GM23338 (cell line): ENCODE data around the gene MAP3K8. TPM values are rescaled to one million over a fixed set of nuclear protein-coding genes. Genes with fewer than 3 reads are reported as not detected.

Experiments
- ATAC-seq: fragments of 200-7000 bp; cut with Tn5 transposase; 3 replicates; pipeline ENCODE4 v1.9.1; 2020
- DNase-seq: peaks from one replicate; pipeline ENCODE4 v3.0.0-alpha.2; 2015; ENCODE audit warnings: low spot score
- H2AFZ ChIP-seq: fragments of 200-600 bp; sonication (generic); 2 replicates; pipeline ENCODE4 v1.8.0; 2016; ENCODE audit warnings: antibody characterized with exemption, mild to moderate bottlenecking, moderate library complexity
- H3F3A ChIP-seq: fragments of 200-600 bp; sonication (generic); replicated peaks from 2 replicates; pipeline ENCODE4 v1.8.0; 2017; ENCODE audit warnings: antibody characterized with exemption, mixed run types, low read depth
- H3K27ac ChIP-seq: fragments of 200-600 bp; sonication (generic); 2 replicates; pipeline ENCODE4 v1.6.1; 2016; ENCODE audit warnings: low read depth
- H3K27me3 ChIP-seq: fragments of 200-600 bp; sonication (generic); 2 replicates; pipeline ENCODE4 v1.8.0; 2016; ENCODE audit warnings: mild to moderate bottlenecking, mixed run types, moderate library complexity; ENCODE audit not compliant: insufficient read depth
- H3K36me3 ChIP-seq: fragments of 200-600 bp; sonication (generic); 2 replicates; pipeline ENCODE4 v1.8.0; 2016; ENCODE audit warnings: mild to moderate bottlenecking; ENCODE audit not compliant: insufficient read depth
- H3K4me1 ChIP-seq: fragments of 200-600 bp; sonication (generic); 2 replicates; pipeline ENCODE4 v1.8.0; 2016; ENCODE audit warnings: mild to moderate bottlenecking, moderate library complexity; ENCODE audit not compliant: insufficient read depth
- H3K4me2 ChIP-seq: fragments of 200-600 bp; sonication (generic); 2 replicates; pipeline ENCODE4 v1.7.1; 2017; ENCODE audit warnings: mixed run types
- H3K4me3 ChIP-seq: fragments of 200-600 bp; sonication (generic); 2 replicates; pipeline ENCODE4 v1.6.1; 2016; ENCODE audit warnings: mixed run types
- H3K79me2 ChIP-seq: fragments of 200-600 bp; sonication (generic); replicated peaks from 2 replicates; pipeline ENCODE4 v1.8.0; 2017; ENCODE audit warnings: mild to moderate bottlenecking; ENCODE audit not compliant: insufficient read depth
- H3K9me2 ChIP-seq: fragments of 200-600 bp; sonication (generic); 2 replicates; pipeline ENCODE4 v1.8.0; 2017; ENCODE audit not compliant: insufficient read depth
- H4K20me1 ChIP-seq: fragments of 200-600 bp; sonication (generic); replicated peaks from 2 replicates; pipeline ENCODE4 v1.8.0; 2017; ENCODE audit warnings: mild to moderate bottlenecking; ENCODE audit not compliant: insufficient read depth
- H3K27ac Mint-ChIP-seq: 2 replicates; pipeline ENCODE4 v1.8.0; 2020; ENCODE audit warnings: inconsistent platforms, mild to moderate bottlenecking, moderate library complexity, mixed read lengths
- H3K27me3 Mint-ChIP-seq: 3 replicates; pipeline ENCODE4 v1.8.0; 2022; ENCODE audit warnings: low read depth, mild to moderate bottlenecking, moderate library complexity, mixed read lengths, inconsistent platforms; ENCODE audit not compliant: insufficient read depth, poor library complexity
- H3K36me3 Mint-ChIP-seq: 3 replicates; pipeline ENCODE4 v1.8.0; 2021; ENCODE audit warnings: low read depth, mild to moderate bottlenecking, inconsistent platforms, moderate library complexity, mixed read lengths
- H3K4me1 Mint-ChIP-seq: 3 replicates; pipeline ENCODE4 v1.8.0; 2020; ENCODE audit warnings: mild to moderate bottlenecking, inconsistent platforms, mixed read lengths
- H3K4me3 Mint-ChIP-seq: 3 replicates; pipeline ENCODE4 v1.8.0; 2021; ENCODE audit warnings: moderate library complexity, mild to moderate bottlenecking, inconsistent platforms, mixed read lengths
- H3K9me3 Mint-ChIP-seq: 3 replicates; pipeline ENCODE4 v1.8.0; 2020; ENCODE audit warnings: moderate library complexity, mild to moderate bottlenecking, inconsistent platforms, mixed read lengths
- CREB1 ChIP-seq: fragments of 250-450 bp; sonication (Bioruptor Pico); IDR thresholded peaks from 2 replicates; pipeline ENCODE4 v1.5.0; 2020; ENCODE audit warnings: low read depth, mild to moderate bottlenecking, moderate library complexity
- EZH2 ChIP-seq: fragments of 200-600 bp; sonication (generic); IDR thresholded peaks from one replicate; pipeline ENCODE4 v1.8.0; 2017; ENCODE audit warnings: antibody characterized with exemption, mild to moderate bottlenecking, low read depth; ENCODE audit not compliant: unreplicated experiment
- JUNB ChIP-seq: IDR thresholded peaks from one replicate; pipeline ENCODE4 v1.6.1; 2016; ENCODE audit warnings: antibody characterized with exemption; ENCODE audit not compliant: unreplicated experiment
- NANOG ChIP-seq: IDR thresholded peaks from 2 replicates; pipeline ENCODE4 v1.6.1; 2016; ENCODE audit warnings: antibody characterized with exemption, borderline replicate concordance
- POLR2AphosphoS5 ChIP-seq: IDR thresholded peaks from 2 replicates; pipeline ENCODE4 v1.6.1; 2016; ENCODE audit warnings: antibody characterized with exemption, low read depth
- REST ChIP-seq: IDR thresholded peaks from one replicate; pipeline ENCODE4 v1.6.1; 2018; ENCODE audit warnings: antibody characterized with exemption; ENCODE audit not compliant: unreplicated experiment
- ZNF114 ChIP-seq: fragments of 250-450 bp; sonication (Bioruptor Pico); IDR thresholded peaks from 2 replicates; pipeline ENCODE4 v1.5.0; 2020; ENCODE audit warnings: mild to moderate bottlenecking, moderate library complexity
- ZNF331 ChIP-seq: fragments of 250-450 bp; sonication (Bioruptor Pico); IDR thresholded peaks from 2 replicates; pipeline ENCODE4 v1.5.0; 2020; ENCODE audit warnings: low read depth, mild to moderate bottlenecking, moderate library complexity
- polyA plus RNA-seq: library from polyadenylated mRNA; unstranded; fragments of >200 nt; fragmentation: Nextera tagmentation; extraction: Ambion mirVana; gene quantifications from 2 replicates; pipeline ENCODE4 v1.2.1, GENCODE V29; 2016
- total RNA-seq: library from RNA; depleted of rRNA; stranded (reverse); fragments of >200 nt; shearing (Covaris generic); gene quantifications from 2 replicates; pipeline ENCODE4 v1.2.3, GENCODE V29; 2014
- TF ChIP-seq, protein P1 (sequence below): fragments of 250-450 bp; sonication (Bioruptor Pico); IDR thresholded peaks from 2 replicates; pipeline ENCODE4 v1.5.0; 2020; ENCODE audit warnings: mild to moderate bottlenecking, moderate library complexity

Gene MAP3K8
- total and polyA plus RNA-seq, 2 experiments from 2014 or later, result 3.5 to 5.0 TPM

DNA sequence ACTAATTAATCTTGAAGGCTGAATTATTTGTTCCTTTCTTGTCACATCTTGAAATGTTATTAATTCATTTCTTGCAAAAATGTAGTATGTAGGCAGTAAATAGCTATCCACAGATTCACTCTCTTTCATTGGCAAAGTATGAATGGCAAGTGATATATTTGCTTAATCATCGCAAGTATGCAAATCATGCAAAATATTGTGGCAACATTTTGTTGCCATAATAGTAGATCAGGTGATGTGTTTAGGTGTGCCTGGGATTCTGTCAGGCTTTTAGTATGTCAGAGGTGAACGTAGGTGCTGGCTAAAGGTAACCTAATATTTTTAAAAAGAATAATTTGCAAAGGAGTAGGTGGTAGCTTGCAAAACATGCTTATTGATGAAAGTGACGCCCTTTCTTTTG lies 5.9 kb downstream of the MAP3K8 start (continued):
- TF ChIP-seq, protein P1, sequence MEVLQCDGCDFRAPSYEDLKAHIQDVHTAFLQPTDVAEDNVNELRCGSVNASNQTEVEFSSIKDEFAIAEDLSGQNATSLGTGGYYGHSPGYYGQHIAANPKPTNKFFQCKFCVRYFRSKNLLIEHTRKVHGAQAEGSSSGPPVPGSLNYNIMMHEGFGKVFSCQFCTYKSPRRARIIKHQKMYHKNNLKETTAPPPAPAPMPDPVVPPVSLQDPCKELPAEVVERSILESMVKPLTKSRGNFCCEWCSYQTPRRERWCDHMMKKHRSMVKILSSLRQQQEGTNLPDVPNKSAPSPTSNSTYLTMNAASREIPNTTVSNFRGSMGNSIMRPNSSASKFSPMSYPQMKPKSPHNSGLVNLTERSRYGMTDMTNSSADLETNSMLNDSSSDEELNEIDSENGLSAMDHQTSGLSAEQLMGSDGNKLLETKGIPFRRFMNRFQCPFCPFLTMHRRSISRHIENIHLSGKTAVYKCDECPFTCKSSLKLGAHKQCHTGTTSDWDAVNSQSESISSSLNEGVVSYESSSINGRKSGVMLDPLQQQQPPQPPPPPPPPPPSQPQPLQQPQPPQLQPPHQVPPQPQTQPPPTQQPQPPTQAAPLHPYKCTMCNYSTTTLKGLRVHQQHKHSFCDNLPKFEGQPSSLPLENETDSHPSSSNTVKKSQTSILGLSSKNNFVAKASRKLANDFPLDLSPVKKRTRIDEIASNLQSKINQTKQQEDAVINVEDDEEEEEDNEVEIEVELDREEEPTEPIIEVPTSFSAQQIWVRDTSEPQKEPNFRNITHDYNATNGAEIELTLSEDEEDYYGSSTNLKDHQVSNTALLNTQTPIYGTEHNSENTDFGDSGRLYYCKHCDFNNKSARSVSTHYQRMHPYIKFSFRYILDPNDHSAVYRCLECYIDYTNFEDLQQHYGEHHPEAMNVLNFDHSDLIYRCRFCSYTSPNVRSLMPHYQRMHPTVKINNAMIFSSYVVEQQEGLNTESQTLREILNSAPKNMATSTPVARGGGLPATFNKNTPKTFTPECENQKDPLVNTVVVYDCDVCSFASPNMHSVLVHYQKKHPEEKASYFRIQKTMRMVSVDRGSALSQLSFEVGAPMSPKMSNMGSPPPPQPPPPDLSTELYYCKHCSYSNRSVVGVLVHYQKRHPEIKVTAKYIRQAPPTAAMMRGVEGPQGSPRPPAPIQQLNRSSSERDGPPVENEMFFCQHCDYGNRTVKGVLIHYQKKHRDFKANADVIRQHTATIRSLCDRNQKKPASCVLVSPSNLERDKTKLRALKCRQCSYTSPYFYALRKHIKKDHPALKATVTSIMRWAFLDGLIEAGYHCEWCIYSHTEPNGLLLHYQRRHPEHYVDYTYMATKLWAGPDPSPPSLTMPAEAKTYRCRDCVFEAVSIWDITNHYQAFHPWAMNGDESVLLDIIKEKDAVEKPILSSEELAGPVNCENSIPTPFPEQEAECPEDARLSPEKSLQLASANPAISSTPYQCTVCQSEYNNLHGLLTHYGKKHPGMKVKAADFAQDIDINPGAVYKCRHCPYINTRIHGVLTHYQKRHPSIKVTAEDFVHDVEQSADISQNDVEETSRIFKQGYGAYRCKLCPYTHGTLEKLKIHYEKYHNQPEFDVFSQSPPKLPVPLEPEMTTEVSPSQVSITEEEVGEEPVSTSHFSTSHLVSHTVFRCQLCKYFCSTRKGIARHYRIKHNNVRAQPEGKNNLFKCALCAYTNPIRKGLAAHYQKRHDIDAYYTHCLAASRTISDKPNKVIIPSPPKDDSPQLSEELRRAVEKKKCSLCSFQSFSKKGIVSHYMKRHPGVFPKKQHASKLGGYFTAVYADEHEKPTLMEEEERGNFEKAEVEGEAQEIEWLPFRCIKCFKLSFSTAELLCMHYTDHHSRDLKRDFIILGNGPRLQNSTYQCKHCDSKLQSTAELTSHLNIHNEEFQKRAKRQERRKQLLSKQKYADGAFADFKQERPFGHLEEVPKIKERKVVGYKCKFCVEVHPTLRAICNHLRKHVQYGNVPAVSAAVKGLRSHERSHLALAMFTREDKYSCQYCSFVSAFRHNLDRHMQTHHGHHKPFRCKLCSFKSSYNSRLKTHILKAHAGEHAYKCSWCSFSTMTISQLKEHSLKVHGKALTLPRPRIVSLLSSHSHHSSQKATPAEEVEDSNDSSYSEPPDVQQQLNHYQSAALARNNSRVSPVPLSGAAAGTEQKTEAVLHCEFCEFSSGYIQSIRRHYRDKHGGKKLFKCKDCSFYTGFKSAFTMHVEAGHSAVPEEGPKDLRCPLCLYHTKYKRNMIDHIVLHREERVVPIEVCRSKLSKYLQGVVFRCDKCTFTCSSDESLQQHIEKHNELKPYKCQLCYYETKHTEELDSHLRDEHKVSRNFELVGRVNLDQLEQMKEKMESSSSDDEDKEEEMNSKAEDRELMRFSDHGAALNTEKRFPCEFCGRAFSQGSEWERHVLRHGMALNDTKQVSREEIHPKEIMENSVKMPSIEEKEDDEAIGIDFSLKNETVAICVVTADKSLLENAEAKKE (CRISPR knock-in tag), result no peak
- no peak for TF ChIP-seq NANOG
- TF ChIP-seq CREB1, result no peak
- no peak for TF ChIP-seq ZNF114
- no peak for TF ChIP-seq EZH2
- no peak for TF ChIP-seq ZNF331 (CRISPR knock-in tag)

DNA sequence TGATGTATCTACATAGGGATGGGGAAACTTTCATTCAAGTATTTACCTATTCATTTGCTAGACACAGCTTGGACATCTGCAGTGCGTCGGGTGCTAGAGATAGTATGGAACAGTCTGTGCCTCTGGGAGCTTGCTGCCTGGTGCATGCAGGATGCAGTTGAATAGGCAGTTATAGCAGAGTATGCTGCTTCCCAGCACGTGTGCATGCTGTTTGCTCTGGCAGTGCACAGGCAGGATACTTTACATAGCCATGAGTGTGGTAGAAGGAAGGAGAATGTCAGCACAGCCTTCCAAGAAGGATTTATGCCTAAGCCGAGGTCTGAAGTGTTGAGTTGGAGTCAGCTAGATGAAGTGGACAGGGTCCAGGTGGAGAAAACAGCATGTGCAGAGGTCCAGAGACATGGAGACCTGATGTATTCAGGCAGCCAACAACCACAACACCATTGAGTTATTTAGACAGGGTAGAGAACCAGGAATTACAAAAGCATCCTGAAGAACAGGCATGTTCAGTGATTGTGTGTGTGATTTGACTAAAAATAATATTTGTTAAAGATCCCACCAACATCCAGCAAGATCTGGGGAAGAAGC lies 8.1 kb downstream of the MAP3K8 start:
- DNase-seq, result no peak
- H4K20me1 ChIP-seq, result no peaks in the 10 kb centered on the region
- H3K36me3 ChIP-seq, result peaks cover 4% of the 10 kb centered on the region; the same call in 1 of the 2 replicates
- H3K9me2 ChIP-seq, result no peaks in the 10 kb centered on the region
- H3K4me2 ChIP-seq, result no peak overlapping the region
- Mint-ChIP-seq H3K36me3 (peaks cover 7% of the 10 kb centered on the region; the same call in 2 of the 3 replicates), H3K27me3 (no peaks in the 10 kb centered on the region), H3K4me3 (no peak overlapping the region), H3K27ac (no peak overlapping the region), H3K9me3 (no peaks in the 10 kb centered on the region), H3K4me1 (peaks cover 20% of the 10 kb centered on the region)
- peaks cover 18% of the 10 kb centered on the region for H3K4me1 ChIP-seq
- H3K79me2 ChIP-seq, result peaks cover 4% of the 10 kb centered on the region; the same call in 1 of the 2 replicates
- H3F3A ChIP-seq, result no peaks in the 10 kb centered on the region
- no peaks in the 10 kb centered on the region for H3K27me3 ChIP-seq
- H2AFZ ChIP-seq, result no peak overlapping the region
- no peak overlapping the region for H3K27ac ChIP-seq
- TF ChIP-seq ZNF114, result no peak
- no peak for TF ChIP-seq POLR2AphosphoS5
- no peak for TF ChIP-seq JUNB
- TF ChIP-seq NANOG, result no peak
- TF ChIP-seq ZNF331 (CRISPR knock-in tag), result no peak
- TF ChIP-seq REST, result no peak
- H3K4me3 ChIP-seq, result no peak overlapping the region
- ATAC-seq, result no peak
